ENCODE measurements around the gene SSUH2.

Gene SSUH2

DNA sequence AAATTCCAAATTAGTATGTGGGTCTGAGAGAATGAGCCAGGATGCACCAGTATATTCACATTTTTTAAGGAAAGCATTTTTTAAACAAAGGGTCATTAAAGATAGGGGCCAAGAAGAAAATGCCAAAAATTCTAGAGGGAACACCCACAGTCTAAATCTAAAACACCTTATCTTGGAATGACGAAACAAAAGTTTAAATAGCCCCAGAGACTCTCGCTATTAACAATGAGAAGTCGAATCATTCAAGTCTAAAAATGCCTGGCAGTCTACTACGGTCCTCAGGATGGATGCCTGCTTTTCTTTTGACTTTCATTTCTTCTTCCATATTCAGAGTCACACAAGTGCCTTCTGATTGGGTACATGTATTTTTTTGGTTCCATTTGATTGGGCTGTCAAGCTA, 66.3 kb downstream of the SSUH2 start:
- no peak for DNase-seq

DNA sequence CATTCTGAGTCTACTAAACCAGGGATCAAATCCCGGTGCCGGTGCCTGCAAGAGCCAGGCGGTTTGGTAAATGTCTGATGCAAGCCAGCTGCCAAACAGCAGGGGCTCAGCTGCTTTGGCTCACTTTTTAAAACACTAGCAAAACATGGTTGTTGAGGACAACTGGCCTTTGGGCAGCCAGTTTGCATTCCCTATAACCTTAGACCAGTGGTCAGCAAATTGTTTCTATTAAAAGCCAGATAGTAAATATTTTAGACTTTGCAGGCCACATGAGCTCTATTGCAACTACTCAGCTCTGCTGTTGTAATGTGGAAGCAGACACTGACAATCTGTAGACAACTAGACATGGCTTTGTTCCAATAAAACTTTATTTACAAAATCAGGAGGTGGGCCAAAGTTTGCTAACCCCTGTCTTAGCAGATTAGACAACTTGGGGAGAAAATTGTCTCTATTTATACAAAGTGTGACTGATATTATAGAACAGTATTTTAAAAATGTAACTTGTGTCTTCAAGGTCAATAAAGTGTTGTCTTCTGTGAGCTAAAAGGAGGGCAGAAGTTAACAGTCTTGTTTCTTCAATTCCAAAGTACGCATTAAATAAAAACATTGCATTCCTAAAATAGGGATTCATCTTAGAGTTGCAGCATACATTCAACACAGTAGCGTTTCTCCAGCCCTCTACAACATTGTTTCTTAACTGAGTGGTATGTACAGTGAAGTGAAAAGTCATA, 67.6 kb downstream of the SSUH2 start:
- DNase-seq: no peak

DNA sequence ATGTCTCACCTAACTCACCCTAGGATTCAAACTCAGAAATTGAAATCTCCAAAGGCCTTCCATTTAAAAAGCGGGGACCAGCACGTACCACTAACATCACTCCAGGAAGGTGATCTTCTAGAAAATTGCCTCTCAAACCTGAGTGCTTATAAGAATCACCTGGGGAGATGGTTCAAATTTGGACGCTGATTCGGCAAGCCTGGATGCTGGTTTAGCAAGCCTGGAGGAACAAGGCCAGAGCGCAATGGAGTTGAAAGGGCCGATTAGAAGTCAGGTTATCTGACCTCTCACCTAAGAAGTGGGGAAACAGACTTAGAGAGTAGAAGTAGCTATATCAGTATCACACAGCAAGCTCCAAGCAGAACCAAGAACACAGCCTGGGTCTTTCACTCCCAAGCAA, 68.2 kb downstream of the SSUH2 start:
- DNase-seq: no peak

DNA sequence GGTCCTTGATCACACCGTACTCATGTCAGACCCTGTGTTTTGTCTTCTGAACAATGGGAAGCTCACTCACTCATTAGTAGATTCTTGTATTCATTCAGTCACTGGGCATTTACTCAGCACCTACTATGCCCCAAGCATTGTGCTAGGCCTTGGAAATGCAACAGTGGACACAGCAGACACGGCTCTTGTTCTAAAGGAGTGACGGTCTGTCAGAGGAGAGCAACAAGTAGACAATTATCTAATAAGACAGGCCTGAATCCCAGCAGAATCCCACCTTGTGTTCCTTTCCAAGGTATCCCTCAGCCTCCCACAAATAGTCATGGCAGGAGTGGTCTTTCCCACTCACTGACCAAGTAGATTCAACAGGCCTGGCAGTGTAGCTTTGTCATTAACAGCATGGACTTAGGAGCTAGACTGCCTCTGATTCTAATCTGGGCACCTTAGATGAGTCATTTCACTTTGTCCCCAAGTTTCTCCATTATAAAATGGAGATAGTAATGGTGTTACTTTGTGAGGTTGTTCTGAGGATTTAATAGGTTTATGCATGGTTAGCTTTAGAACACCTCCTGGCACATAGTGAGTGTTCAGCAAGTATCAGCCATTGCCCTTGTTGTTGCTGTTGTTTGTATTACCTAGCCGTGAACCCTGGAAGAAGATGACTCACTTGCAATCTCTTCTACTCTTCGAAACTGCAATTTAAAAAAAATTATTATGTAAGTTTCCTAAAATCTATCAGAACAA, 69.1 kb downstream of the SSUH2 start:
- no peak for DNase-seq

DNA sequence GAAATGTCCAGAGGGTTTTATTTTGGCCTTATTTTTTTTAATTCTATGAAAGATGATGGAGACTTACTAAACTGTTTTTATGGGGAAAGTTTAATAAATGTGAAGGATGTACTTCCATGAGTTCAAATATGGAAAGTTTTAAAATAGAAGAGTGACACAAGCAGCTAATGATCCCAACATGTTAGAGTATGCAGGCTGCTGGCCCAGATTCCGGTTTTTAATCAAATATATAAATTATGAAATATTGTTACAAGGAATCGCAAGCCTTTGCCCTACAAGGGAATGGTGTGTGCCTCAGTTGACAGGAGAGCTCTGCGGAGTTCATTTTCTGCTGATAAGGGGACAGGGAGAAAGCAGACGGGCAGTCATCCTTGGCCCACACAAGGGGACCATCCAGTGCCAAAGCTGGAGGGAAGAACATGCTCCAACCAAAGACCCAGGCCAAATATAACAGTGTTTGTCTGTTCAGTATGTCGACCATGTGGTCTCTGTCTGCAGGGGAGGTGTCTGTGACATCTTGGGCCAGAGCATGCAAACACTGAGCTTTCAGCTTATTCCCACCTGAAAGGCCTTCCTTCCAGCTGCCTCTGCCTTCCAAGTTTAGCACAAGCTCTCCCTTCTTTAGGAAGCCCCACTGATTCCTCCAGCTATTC, 69.8 kb downstream of the SSUH2 start:
- DNase-seq: no peak

DNA sequence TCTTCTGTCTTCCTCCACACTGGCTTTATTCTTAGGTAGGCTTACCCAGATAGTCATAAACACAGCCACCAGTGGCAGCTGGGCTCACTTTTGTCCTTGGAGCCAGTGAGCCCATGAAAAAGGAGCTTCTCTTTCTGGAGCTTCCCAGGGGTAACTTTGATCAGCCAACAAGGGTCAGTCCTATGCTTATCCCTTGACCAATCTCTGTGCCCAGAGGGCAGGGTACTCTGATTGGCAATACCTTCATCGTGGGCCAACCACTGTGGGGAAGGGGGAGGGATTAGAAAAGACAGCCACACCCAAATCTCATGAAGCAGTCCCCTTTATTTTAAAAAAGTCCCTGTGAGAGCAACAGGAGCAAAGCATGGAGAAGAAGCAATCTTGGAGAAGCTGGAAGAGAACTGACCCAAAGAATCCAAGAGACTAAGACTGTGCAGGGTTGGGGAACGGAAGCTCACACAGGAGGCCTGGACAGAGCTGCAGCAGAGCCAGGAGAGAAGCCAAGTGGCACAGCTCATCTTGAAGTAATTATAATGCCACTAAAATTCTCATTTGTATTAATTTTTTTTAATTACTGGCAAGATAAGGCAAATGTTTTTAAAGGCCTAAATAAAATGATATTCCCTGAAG, 70.4 kb downstream of the SSUH2 start:
- no peak for DNase-seq

DNA sequence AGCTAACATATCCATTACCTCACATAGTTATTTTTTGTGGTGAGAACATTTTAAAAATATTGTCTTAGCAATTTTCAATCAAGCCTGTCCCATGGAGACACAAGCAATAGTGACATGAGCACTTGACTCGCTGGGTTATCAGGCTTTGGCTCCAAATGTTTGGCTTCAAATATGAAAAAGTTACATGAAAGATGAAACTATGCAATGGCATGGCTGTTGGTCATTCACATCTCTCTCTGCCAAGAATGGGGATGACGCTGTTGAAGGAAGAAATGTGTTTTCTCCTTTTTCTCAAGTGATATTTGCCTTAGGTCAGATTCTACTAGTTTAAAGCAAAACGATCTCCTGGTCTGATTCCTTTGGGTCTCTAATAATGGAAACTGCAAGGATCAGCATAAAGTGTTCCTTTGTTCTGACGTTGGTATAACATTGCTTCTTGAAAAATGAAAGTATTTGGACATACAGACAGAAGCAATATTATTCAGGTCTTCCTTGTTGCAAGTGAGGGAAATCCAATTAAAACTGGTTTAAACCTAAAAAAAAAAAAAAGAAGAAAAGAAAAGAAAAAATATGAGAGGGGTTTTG, 71.2 kb downstream of the SSUH2 start:
- no peak for DNase-seq

DNA sequence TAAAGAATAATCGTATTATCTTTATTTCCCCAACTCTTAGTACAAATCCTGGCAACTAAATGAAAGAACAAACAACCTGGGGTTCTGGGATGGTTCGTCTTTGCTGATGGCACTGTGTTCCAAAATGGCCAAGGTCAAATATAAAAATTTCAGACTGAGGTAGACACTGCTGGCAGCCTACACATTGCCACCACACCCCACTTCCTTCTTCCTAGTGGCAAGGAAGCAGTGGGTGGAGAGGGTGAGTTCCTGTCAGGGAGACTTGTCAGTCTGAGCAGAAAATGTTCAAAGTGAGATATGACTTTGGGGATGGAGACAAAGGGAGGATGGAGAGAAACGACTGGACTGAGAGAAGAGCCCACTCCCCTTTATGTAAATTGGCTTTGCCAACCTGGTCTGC, 73.3 kb downstream of the SSUH2 start:
- DNase-seq: no peak
